HCT116 (cell line): ENCODE data around the gene WNT7B. TPM values are rescaled to one million over a fixed set of nuclear protein-coding genes. Genes with fewer than 3 reads are reported as not detected.

ENCODE experiments used
- ATAC-seq: fragments of 200-7000 bp; cut with Tn5 transposase; 2 replicates; pipeline ENCODE4 v1.9.1; 2020; ENCODE audit warnings: mild to moderate bottlenecking, moderate library complexity
- BruUV-seq: library from RNA; stranded (reverse); fragments of 400-500 nt; replicated peaks from 2 replicates; lab custom pipeline; 2021; lab: Mats Ljungman, UMichigan
- CTCF ChIA-PET: fragments of 300-600 bp; sonication (Branson Sonifier 250); formaldehyde crosslinking; loops from one replicate; lab custom pipeline; 2021; ENCODE audit warnings: antibody characterized with exemption; lab: Charles Lee
- POLR2A ChIA-PET: fragments of 300-600, 350-600 bp; sonication (Branson Sonifier 250); formaldehyde crosslinking; loops from one replicate; lab custom pipeline; 2021; ENCODE audit warnings: antibody characterized with exemption; lab: Charles Lee
- RAD21 ChIA-PET, 2 experiments: fragments of 300-600 bp; sonication (Branson Sonifier 250); formaldehyde crosslinking; loops; one replicate each; lab custom pipeline; 2023; ENCODE audit warnings: low total read pairs in 2 of 2; ENCODE audit not compliant: uncharacterized antibody in 2 of 2, unreplicated experiment in 2 of 2, low non-redundant PET in 1 of 2; lab: Charles Lee
- DNase-seq: peaks from one replicate; pipeline ENCODE4 v3.0.0-alpha.2; 2010; ENCODE audit warnings: low read depth, low spot score
- H2AFZ ChIP-seq: fragments of 200-600 bp; shearing (Covaris generic), sonication (generic); 2 replicates; pipeline ENCODE4 v1.6.1; 2017; ENCODE audit warnings: low read depth, mixed run types, mixed read lengths, antibody characterized with exemption, low read length; ENCODE audit not compliant: poor library complexity, severe bottlenecking
- H3K27ac ChIP-seq: 2 replicates; pipeline ENCODE4 v1.5.1; 2012; ENCODE audit warnings: low read depth, low read length
- H3K27me3 ChIP-seq: fragments of 200-600 bp; sonication (generic); 2 replicates; pipeline ENCODE4 v1.6.1; 2016; ENCODE audit warnings: mixed run types, low read length, mixed read lengths; ENCODE audit not compliant: insufficient read depth
- H3K36me3 ChIP-seq, 2 experiments: fragments of 200-500 bp in 1 of 2; fragments of 200-600 bp in 1 of 2; sonication (Bioruptor generic) in 1 of 2; sonication (generic) in 1 of 2; 2 replicates each; pipeline versions ENCODE4 v1.5.1 to v1.6.1; 2014 to 2016; ENCODE audit warnings: low read length in 2 of 2, inconsistent platforms in 1 of 2, mixed read lengths in 1 of 2, mixed run types in 1 of 2; ENCODE audit not compliant: insufficient read depth in 2 of 2, control insufficient read depth in 1 of 2
- H3K4me1 ChIP-seq, 2 experiments: fragments of 200-600 bp in 1 of 2; sonication (generic) in 1 of 2; 2 replicates each; pipeline versions ENCODE4 v1.5.1 to v1.6.1; 2012 to 2017; ENCODE audit warnings: low read length in 2 of 2, inconsistent platforms in 1 of 2, mild to moderate bottlenecking in 1 of 2, mixed read lengths in 1 of 2, mixed run types in 1 of 2, moderate library complexity in 1 of 2; ENCODE audit not compliant: insufficient read depth in 2 of 2, control insufficient read depth in 1 of 2
- H3K4me2 ChIP-seq: fragments of 200-600 bp; sonication (generic); 2 replicates; pipeline ENCODE4 v1.6.1; 2017; ENCODE audit warnings: mixed run types, low read length, mixed read lengths
- H3K4me3 ChIP-seq, 2 experiments: fragments of 200-600 bp in 1 of 2; sonication (generic) in 1 of 2; replicated peaks in 1 of 2; 2 replicates each; pipeline ENCODE4 v1.5.1; 2011 to 2016; ENCODE audit warnings: low read length in 2 of 2, control low read depth in 1 of 2, low read depth in 1 of 2, mild to moderate bottlenecking in 1 of 2, mixed read lengths in 1 of 2, mixed run types in 1 of 2
- H3K79me2 ChIP-seq: fragments of 200-600 bp; sonication (generic); 2 replicates; pipeline ENCODE4 v1.6.1; 2017; ENCODE audit warnings: mild to moderate bottlenecking, mixed run types, low read length, moderate library complexity, mixed read lengths; ENCODE audit not compliant: insufficient read depth
- H3K9ac ChIP-seq: fragments of 200-600 bp; sonication (generic); 2 replicates; pipeline ENCODE4 v1.6.1; 2016; ENCODE audit warnings: low read length, mixed read lengths
- H3K9me2 ChIP-seq: fragments of 200-600 bp; sonication (generic), shearing (Covaris generic); 2 replicates; pipeline ENCODE4 v1.6.1; 2017; ENCODE audit warnings: mixed run types, mild to moderate bottlenecking, moderate library complexity; ENCODE audit not compliant: insufficient read depth
- H3K9me3 ChIP-seq, 2 experiments: fragments of 200-500 bp in 1 of 2; fragments of 200-600 bp in 1 of 2; sonication (Bioruptor generic) in 1 of 2; sonication (generic) in 1 of 2; 2 replicates each; pipeline ENCODE4 v1.6.1; 2014 to 2017; ENCODE audit warnings: low read length in 2 of 2, mixed read lengths in 2 of 2, inconsistent platforms in 1 of 2, low read depth in 1 of 2, mild to moderate bottlenecking in 1 of 2, mixed run types in 1 of 2, moderate library complexity in 1 of 2; ENCODE audit not compliant: control insufficient read depth in 1 of 2, insufficient read depth in 1 of 2
- H4K20me1 ChIP-seq: fragments of 200-600 bp; sonication (generic), shearing (Covaris generic); 2 replicates; pipeline ENCODE4 v1.6.1; 2017; ENCODE audit warnings: mixed run types, mild to moderate bottlenecking, moderate library complexity; ENCODE audit not compliant: insufficient read depth
- CBX3 ChIP-seq: IDR thresholded peaks from 2 replicates; pipeline ENCODE4 v1.6.1; 2012; ENCODE audit warnings: low read depth
- EGR1 ChIP-seq: IDR thresholded peaks from 2 replicates; pipeline ENCODE4 v1.6.1; 2012; ENCODE audit warnings: low read depth
- ELF1 ChIP-seq: IDR thresholded peaks from 2 replicates; pipeline ENCODE4 v1.6.1; 2012; ENCODE audit warnings: low read depth, borderline replicate concordance
- EZH2 ChIP-seq: fragments of 200-600 bp; sonication (generic); IDR thresholded peaks from 2 replicates; pipeline ENCODE4 v1.6.1; 2017; ENCODE audit warnings: antibody characterized with exemption, mixed run types
- EZH2phosphoT487 ChIP-seq: fragments of 200-600 bp; IDR thresholded peaks from 2 replicates; pipeline ENCODE4 v1.6.1; 2018; ENCODE audit warnings: antibody characterized with exemption, borderline replicate concordance
- FOSL1 ChIP-seq: IDR thresholded peaks from 2 replicates; pipeline ENCODE4 v1.6.1; 2012; ENCODE audit warnings: low read depth
- JUND ChIP-seq: IDR thresholded peaks from 2 replicates; pipeline ENCODE4 v1.6.1; 2012
- POLR2AphosphoS5 ChIP-seq: IDR thresholded peaks from 2 replicates; pipeline ENCODE4 v1.6.1; 2011; ENCODE audit warnings: mild to moderate bottlenecking, low read depth, low read length, moderate library complexity
- RAD21 ChIP-seq: IDR thresholded peaks from 2 replicates; pipeline ENCODE4 v1.6.1; 2012; ENCODE audit warnings: low read depth, mild to moderate bottlenecking
- SIN3A ChIP-seq: IDR thresholded peaks from 2 replicates; pipeline ENCODE4 v1.6.1; 2012; ENCODE audit warnings: low read depth
- SP1 ChIP-seq: IDR thresholded peaks from 2 replicates; pipeline ENCODE4 v1.6.1; 2012; ENCODE audit warnings: low read depth
- SRF ChIP-seq: IDR thresholded peaks from 2 replicates; pipeline ENCODE4 v1.6.1; 2012; ENCODE audit warnings: low read depth
- TCF7L2 ChIP-seq: IDR thresholded peaks from 2 replicates; pipeline ENCODE4 v1.7.0; 2011; ENCODE audit warnings: borderline replicate concordance, inconsistent platforms; ENCODE audit not compliant: insufficient read depth, insufficient read length; ENCODE audit errors: extremely low read depth
- ZBTB33 ChIP-seq: IDR thresholded peaks from 2 replicates; pipeline ENCODE4 v1.6.1; 2011; ENCODE audit warnings: mild to moderate bottlenecking, low read length, moderate library complexity; ENCODE audit not compliant: insufficient replicate concordance; ENCODE audit errors: extremely low read depth
- ZFX ChIP-seq: fragments of 450-650 bp; IDR thresholded peaks from 2 replicates; pipeline ENCODE4 v1.6.1; 2017
- intact Hi-C: fragments of 100-400 bp; cut with micrococcal nuclease; formaldehyde crosslinking; loops from 2 replicates; pipeline ENCODE4 v1.10.0; 2022
- total RNA-seq: library from RNA; stranded (reverse); gene quantifications from one replicate; pipeline ENCODE4 v1.2.1, GENCODE V29; 2021; ENCODE audit not compliant: unreplicated experiment
- TF ChIP-seq, protein P1 (sequence below): IDR thresholded peaks from 2 replicates; pipeline ENCODE4 v1.6.1; 2012
- TF ChIP-seq, protein P2 (sequence below), 3 experiments: fragments of 200-600 bp in 1 of 3; sonication (generic) in 1 of 3; IDR thresholded peaks in 2 of 3; conservative IDR thresholded peaks in 1 of 3; 2 replicates each; pipeline ENCODE4 v1.5.1; 2012 to 2017; ENCODE audit warnings: low read depth in 2 of 3, low read length in 2 of 3, antibody characterized with exemption in 1 of 3, borderline replicate concordance in 1 of 3, control low read depth in 1 of 3, mild to moderate bottlenecking in 1 of 3, mixed read lengths in 1 of 3, mixed run types in 1 of 3, moderate library complexity in 1 of 3; ENCODE audit not compliant: insufficient read depth in 1 of 3
- TF ChIP-seq, protein P3 (sequence below): IDR thresholded peaks from 2 replicates; pipeline ENCODE4 v1.6.1; 2012; ENCODE audit warnings: low read depth

Gene WNT7B
- total RNA-seq, 1 experiment from 2014 or later, result 10.5 TPM

GRCh38 chr22:45917700-45918458, 59.1 kb downstream of the WNT7B start:
- no TSS peak for BruUV-seq
- H3K9me3 ChIP-seq, result peaks cover 5 to 6% of the 10 kb centered on the region in 2 experiments; a peak in 1 of 4 replicates
- RAD21 ChIA-PET, result interaction anchor here in 1 of 2 experiments (0.7 to 1.0 kb wide), 2 partner anchors 50 to 318 kb away, joined by 3 read pairs; no protein-coding TSS in a partner anchor
- no peak overlapping the region for H2AFZ ChIP-seq
- DNase-seq (no peak), ATAC-seq (no peak)
- TF ChIP-seq SRF (no peak), CBX3 (no peak), EZH2phosphoT487 (no peak), SIN3A (no peak), JUND (no peak), POLR2AphosphoS5 (no peak), ZFX (no peak), EGR1 (no peak), ZBTB33 (no peak), RAD21 (no peak), SP1 (no peak), TCF7L2 (no peak), EZH2 (no peak), ELF1 (no peak), FOSL1 (no peak)
- TF ChIP-seq, protein P1, sequence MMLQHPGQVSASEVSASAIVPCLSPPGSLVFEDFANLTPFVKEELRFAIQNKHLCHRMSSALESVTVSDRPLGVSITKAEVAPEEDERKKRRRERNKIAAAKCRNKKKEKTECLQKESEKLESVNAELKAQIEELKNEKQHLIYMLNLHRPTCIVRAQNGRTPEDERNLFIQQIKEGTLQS, result no peak
- TF ChIP-seq, protein P2, sequence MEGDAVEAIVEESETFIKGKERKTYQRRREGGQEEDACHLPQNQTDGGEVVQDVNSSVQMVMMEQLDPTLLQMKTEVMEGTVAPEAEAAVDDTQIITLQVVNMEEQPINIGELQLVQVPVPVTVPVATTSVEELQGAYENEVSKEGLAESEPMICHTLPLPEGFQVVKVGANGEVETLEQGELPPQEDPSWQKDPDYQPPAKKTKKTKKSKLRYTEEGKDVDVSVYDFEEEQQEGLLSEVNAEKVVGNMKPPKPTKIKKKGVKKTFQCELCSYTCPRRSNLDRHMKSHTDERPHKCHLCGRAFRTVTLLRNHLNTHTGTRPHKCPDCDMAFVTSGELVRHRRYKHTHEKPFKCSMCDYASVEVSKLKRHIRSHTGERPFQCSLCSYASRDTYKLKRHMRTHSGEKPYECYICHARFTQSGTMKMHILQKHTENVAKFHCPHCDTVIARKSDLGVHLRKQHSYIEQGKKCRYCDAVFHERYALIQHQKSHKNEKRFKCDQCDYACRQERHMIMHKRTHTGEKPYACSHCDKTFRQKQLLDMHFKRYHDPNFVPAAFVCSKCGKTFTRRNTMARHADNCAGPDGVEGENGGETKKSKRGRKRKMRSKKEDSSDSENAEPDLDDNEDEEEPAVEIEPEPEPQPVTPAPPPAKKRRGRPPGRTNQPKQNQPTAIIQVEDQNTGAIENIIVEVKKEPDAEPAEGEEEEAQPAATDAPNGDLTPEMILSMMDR (IDR thresholded peaks at IDR 0.05 in 2 of 3, conservative IDR thresholded peaks at IDR 0.05 in 1 of 3; ENCODE audit: borderline replicate concordance in 1 of 3, insufficient read depth in 1 of 3, low read depth in 2 of 3, low read length in 2 of 3), result no peak
- TF ChIP-seq, protein P3, sequence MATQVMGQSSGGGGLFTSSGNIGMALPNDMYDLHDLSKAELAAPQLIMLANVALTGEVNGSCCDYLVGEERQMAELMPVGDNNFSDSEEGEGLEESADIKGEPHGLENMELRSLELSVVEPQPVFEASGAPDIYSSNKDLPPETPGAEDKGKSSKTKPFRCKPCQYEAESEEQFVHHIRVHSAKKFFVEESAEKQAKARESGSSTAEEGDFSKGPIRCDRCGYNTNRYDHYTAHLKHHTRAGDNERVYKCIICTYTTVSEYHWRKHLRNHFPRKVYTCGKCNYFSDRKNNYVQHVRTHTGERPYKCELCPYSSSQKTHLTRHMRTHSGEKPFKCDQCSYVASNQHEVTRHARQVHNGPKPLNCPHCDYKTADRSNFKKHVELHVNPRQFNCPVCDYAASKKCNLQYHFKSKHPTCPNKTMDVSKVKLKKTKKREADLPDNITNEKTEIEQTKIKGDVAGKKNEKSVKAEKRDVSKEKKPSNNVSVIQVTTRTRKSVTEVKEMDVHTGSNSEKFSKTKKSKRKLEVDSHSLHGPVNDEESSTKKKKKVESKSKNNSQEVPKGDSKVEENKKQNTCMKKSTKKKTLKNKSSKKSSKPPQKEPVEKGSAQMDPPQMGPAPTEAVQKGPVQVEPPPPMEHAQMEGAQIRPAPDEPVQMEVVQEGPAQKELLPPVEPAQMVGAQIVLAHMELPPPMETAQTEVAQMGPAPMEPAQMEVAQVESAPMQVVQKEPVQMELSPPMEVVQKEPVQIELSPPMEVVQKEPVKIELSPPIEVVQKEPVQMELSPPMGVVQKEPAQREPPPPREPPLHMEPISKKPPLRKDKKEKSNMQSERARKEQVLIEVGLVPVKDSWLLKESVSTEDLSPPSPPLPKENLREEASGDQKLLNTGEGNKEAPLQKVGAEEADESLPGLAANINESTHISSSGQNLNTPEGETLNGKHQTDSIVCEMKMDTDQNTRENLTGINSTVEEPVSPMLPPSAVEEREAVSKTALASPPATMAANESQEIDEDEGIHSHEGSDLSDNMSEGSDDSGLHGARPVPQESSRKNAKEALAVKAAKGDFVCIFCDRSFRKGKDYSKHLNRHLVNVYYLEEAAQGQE, result no peak
- no peaks in the 10 kb centered on the region for H4K20me1 ChIP-seq
- H3K4me1 ChIP-seq, result peaks cover 23 to 25% of the 10 kb centered on the region in 2 experiments
- H3K27me3 ChIP-seq, result peaks cover 5% of the 10 kb centered on the region; the same call in 1 of the 2 replicates
- CTCF ChIA-PET, result no interaction called here
- POLR2A ChIA-PET, result no interaction called here
- no peaks in the 10 kb centered on the region for H3K79me2 ChIP-seq
- H3K9me2 ChIP-seq, result no peaks in the 10 kb centered on the region
- no peak overlapping the region for H3K9ac ChIP-seq
- no peak overlapping the region for H3K27ac ChIP-seq
- intact Hi-C loops, result no loop called here
- H3K36me3 ChIP-seq, result no peaks in the 10 kb centered on the region
- H3K4me2 ChIP-seq, result no peak overlapping the region
- no peak overlapping the region for H3K4me3 ChIP-seq
